HepG2 (cell line): ENCODE results near the gene FOXA1. TPM values are rescaled to one million over a fixed set of nuclear protein-coding genes. Genes with fewer than 3 reads are reported as not detected.
A peak's percentile ranks its signal among the peaks of the same experiment; 100 is the strongest.

Source experiments
- AKAP8 ChIP-seq: sonication (generic); formaldehyde crosslinking; IDR thresholded peaks from 2 replicates; pipeline ENCODE4 v1.5.1; 2020; ENCODE audit warnings: mild to moderate bottlenecking, missing genetic modification reagents
- ETV6 ChIP-seq: sonication (generic); formaldehyde crosslinking; conservative IDR thresholded peaks from 2 replicates; pipeline ENCODE4 v1.4.0; 2020; ENCODE audit warnings: missing genetic modification reagents
- MIXL1 ChIP-seq: IDR thresholded peaks from 2 replicates; pipeline ENCODE4 v1.6.1; 2016
- NCOR1 ChIP-seq: fragments of 200-600 bp; sonication (generic); IDR thresholded peaks from 2 replicates; pipeline ENCODE4 v1.7.0; 2017; ENCODE audit warnings: antibody characterized with exemption, low read length, borderline replicate concordance
- NR2F6 ChIP-seq, 2 experiments: IDR thresholded peaks; 2 replicates each; pipeline ENCODE4 v1.6.1; 2016; ENCODE audit warnings: antibody characterized with exemption in 1 of 2, mild to moderate bottlenecking in 1 of 2
- POGZ ChIP-seq: sonication (generic); formaldehyde crosslinking; IDR thresholded peaks from 2 replicates; pipeline ENCODE4 v1.4.0; 2020; ENCODE audit warnings: mild to moderate bottlenecking, missing genetic modification reagents
- YEATS4 ChIP-seq: sonication (generic); formaldehyde crosslinking; IDR thresholded peaks from 2 replicates; pipeline ENCODE4 v1.4.0; 2020; ENCODE audit warnings: missing genetic modification reagents, borderline replicate concordance
- ZBTB7B ChIP-seq: sonication (generic); formaldehyde crosslinking; IDR thresholded peaks from 2 replicates; pipeline ENCODE4 v1.4.0; 2020; ENCODE audit warnings: missing genetic modification reagents
- ZMYM4 ChIP-seq: sonication (generic); formaldehyde crosslinking; IDR thresholded peaks from 2 replicates; pipeline ENCODE4 v1.8.1; 2023; ENCODE audit warnings: mild to moderate bottlenecking, missing genetic modification reagents
- ZNF235 ChIP-seq: sonication (generic); formaldehyde crosslinking; IDR thresholded peaks from 2 replicates; pipeline ENCODE4 v1.8.1; 2023; ENCODE audit warnings: mild to moderate bottlenecking, missing genetic modification reagents, borderline replicate concordance
- ZNF431 ChIP-seq: sonication (generic); formaldehyde crosslinking; IDR thresholded peaks from 2 replicates; pipeline ENCODE4 v1.9.0; 2022; ENCODE audit warnings: missing genetic modification reagents, low read depth, mild to moderate bottlenecking, borderline replicate concordance
- ZNF556 ChIP-seq: sonication (generic); formaldehyde crosslinking; IDR thresholded peaks from 2 replicates; pipeline ENCODE4 v1.4.0; 2020; ENCODE audit warnings: mild to moderate bottlenecking, missing genetic modification reagents, borderline replicate concordance
- ZNF564 ChIP-seq: sonication (generic); formaldehyde crosslinking; IDR thresholded peaks from 2 replicates; pipeline ENCODE4 v1.8.1; 2023; ENCODE audit warnings: mild to moderate bottlenecking, missing genetic modification reagents
- ZNF761 ChIP-seq: sonication (generic); formaldehyde crosslinking; conservative IDR thresholded peaks from 2 replicates; pipeline ENCODE4 v1.4.0; 2020; ENCODE audit warnings: mild to moderate bottlenecking, missing genetic modification reagents
- polyA plus RNA-seq, 8 experiments: library from polyadenylated mRNA; depleted of rRNA in 3 of 8; stranded (reverse) in 7 of 8; unstranded in 1 of 8; fragments of >200 nt; fragmentation: Illumina TruSeq in 4 of 8; extraction: Trizol in 4 of 8; gene quantifications; 2 replicates each; pipeline versions ENCODE4 v1.2.1 to v1.2.3, GENCODE V29; 2011 to 2016; ENCODE audit warnings: low read depth in 4 of 8, missing spikeins in 1 of 8, mixed read lengths in 1 of 8; ENCODE audit not compliant: insufficient read depth in 1 of 8
- total RNA-seq, 5 experiments: library from RNA; depleted of rRNA; stranded (reverse); fragments of >200 nt; fragmentation: Illumina TruSeq; extraction: Trizol; gene quantifications; 2 replicates each; pipeline ENCODE4 v1.2.3, GENCODE V29; 2016; ENCODE audit warnings: low read depth in 1 of 5
- TF ChIP-seq, protein P1 (sequence below): sonication (generic); formaldehyde crosslinking; IDR thresholded peaks from 2 replicates; pipeline ENCODE4 v1.9.0; 2022; ENCODE audit warnings: low read depth, missing genetic modification reagents
- TF ChIP-seq, protein P2 (sequence below): sonication (generic); formaldehyde crosslinking; IDR thresholded peaks from 2 replicates; pipeline ENCODE4 v1.4.0; 2020; ENCODE audit warnings: missing genetic modification reagents
- TF ChIP-seq, protein P3 (sequence below): fragments of 450-650 bp; IDR thresholded peaks from 2 replicates; pipeline ENCODE4 v1.6.1; 2017; ENCODE audit warnings: mild to moderate bottlenecking
- TF ChIP-seq, protein P4 (sequence below): sonication (generic); formaldehyde crosslinking; IDR thresholded peaks from 2 replicates; pipeline ENCODE4 v1.4.0; 2020; ENCODE audit warnings: missing genetic modification reagents
- TF ChIP-seq, protein P5 (sequence below): sonication (generic); formaldehyde crosslinking; IDR thresholded peaks from 2 replicates; pipeline ENCODE4 v1.5.1; 2020; ENCODE audit warnings: missing genetic modification reagents, mild to moderate bottlenecking, borderline replicate concordance

Gene FOXA1
- total and polyA plus RNA-seq, 2 of the 13 experiments (the other 11 are each of a cell fraction or from before 2014, with no cell fraction given), result 43.4 to 58.6 TPM

DNA sequence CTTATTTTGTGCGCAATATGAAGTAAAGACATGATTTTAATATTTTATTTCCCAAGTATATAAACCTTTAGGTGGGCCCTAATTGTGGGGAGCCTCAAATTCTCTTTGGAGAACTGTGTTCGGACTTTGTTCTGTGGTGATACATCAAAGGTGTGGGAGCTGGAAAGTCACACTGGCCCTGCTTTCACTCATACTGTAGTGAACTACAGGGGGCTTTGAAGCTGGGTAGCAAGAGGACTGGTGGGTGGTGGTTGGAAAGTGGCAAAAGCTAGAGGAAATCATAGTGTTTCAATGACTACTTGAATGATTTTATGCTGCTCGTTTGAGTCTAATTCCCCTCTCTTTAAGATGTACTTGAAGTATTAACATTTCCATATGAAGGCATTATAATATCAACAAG lies 13.6 kb upstream of the FOXA1 start (continued):
- TF ChIP-seq, protein P1, sequence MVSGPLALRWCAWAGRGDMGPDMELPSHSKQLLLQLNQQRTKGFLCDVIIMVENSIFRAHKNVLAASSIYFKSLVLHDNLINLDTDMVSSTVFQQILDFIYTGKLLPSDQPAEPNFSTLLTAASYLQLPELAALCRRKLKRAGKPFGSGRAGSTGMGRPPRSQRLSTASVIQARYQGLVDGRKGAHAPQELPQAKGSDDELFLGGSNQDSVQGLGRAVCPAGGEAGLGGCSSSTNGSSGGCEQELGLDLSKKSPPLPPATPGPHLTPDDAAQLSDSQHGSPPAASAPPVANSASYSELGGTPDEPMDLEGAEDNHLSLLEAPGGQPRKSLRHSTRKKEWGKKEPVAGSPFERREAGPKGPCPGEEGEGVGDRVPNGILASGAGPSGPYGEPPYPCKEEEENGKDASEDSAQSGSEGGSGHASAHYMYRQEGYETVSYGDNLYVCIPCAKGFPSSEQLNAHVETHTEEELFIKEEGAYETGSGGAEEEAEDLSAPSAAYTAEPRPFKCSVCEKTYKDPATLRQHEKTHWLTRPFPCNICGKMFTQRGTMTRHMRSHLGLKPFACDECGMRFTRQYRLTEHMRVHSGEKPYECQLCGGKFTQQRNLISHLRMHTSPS (CRISPR knock-in tag), result no peak
- TF ChIP-seq ZNF235 (CRISPR knock-in tag) (no peak), NCOR1 (peak; percentile 60; the same call in 1 of the 2 replicates), ETV6 (no peak), POGZ (CRISPR knock-in tag) (no peak), AKAP8 (CRISPR knock-in tag) (no peak), ZNF556 (CRISPR knock-in tag) (no peak), YEATS4 (CRISPR knock-in tag) (no peak), ZNF761 (CRISPR knock-in tag) (0 out of 2 replicates have a peak, but pooled peaks have one; percentile 24), ZNF564 (CRISPR knock-in tag) (no peak), NR2F6 (IDR thresholded peaks at IDR 0.05) (no peak), NR2F6 (CRISPR knock-in tag; IDR thresholded peaks at IDR 0.05) (no peak), ZBTB7B (CRISPR knock-in tag) (peak; percentile 72; the same call in 1 of the 2 replicates), ZMYM4 (CRISPR knock-in tag) (peak; percentile 75), MIXL1 (no peak), ZNF431 (CRISPR knock-in tag) (no peak)
- TF ChIP-seq, protein P2, sequence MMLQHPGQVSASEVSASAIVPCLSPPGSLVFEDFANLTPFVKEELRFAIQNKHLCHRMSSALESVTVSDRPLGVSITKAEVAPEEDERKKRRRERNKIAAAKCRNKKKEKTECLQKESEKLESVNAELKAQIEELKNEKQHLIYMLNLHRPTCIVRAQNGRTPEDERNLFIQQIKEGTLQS, result no peak
- TF ChIP-seq, protein P3, sequence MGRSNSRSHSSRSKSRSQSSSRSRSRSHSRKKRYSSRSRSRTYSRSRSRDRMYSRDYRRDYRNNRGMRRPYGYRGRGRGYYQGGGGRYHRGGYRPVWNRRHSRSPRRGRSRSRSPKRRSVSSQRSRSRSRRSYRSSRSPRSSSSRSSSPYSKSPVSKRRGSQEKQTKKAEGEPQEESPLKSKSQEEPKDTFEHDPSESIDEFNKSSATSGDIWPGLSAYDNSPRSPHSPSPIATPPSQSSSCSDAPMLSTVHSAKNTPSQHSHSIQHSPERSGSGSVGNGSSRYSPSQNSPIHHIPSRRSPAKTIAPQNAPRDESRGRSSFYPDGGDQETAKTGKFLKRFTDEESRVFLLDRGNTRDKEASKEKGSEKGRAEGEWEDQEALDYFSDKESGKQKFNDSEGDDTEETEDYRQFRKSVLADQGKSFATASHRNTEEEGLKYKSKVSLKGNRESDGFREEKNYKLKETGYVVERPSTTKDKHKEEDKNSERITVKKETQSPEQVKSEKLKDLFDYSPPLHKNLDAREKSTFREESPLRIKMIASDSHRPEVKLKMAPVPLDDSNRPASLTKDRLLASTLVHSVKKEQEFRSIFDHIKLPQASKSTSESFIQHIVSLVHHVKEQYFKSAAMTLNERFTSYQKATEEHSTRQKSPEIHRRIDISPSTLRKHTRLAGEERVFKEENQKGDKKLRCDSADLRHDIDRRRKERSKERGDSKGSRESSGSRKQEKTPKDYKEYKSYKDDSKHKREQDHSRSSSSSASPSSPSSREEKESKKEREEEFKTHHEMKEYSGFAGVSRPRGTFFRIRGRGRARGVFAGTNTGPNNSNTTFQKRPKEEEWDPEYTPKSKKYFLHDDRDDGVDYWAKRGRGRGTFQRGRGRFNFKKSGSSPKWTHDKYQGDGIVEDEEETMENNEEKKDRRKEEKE, result no peak
- TF ChIP-seq, protein P4, sequence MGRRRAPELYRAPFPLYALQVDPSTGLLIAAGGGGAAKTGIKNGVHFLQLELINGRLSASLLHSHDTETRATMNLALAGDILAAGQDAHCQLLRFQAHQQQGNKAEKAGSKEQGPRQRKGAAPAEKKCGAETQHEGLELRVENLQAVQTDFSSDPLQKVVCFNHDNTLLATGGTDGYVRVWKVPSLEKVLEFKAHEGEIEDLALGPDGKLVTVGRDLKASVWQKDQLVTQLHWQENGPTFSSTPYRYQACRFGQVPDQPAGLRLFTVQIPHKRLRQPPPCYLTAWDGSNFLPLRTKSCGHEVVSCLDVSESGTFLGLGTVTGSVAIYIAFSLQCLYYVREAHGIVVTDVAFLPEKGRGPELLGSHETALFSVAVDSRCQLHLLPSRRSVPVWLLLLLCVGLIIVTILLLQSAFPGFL (CRISPR knock-in tag), result no peak
- TF ChIP-seq, protein P5, sequence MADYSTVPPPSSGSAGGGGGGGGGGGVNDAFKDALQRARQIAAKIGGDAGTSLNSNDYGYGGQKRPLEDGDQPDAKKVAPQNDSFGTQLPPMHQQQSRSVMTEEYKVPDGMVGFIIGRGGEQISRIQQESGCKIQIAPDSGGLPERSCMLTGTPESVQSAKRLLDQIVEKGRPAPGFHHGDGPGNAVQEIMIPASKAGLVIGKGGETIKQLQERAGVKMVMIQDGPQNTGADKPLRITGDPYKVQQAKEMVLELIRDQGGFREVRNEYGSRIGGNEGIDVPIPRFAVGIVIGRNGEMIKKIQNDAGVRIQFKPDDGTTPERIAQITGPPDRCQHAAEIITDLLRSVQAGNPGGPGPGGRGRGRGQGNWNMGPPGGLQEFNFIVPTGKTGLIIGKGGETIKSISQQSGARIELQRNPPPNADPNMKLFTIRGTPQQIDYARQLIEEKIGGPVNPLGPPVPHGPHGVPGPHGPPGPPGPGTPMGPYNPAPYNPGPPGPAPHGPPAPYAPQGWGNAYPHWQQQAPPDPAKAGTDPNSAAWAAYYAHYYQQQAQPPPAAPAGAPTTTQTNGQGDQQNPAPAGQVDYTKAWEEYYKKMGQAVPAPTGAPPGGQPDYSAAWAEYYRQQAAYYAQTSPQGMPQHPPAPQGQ (CRISPR knock-in tag), result no peak
